CD1c-positive myeloid dendritic cell (primary cell): ENCODE data around the gene C2CD2.

ENCODE experiments used
- DNase-seq: peaks from one replicate; pipeline ENCODE4 v3.0.0-alpha.2; 2016; ENCODE audit errors: extremely low spot score

C2CD2 gene

GRCh38 chr21:41933313-41934079 is 20.3 kb downstream of the C2CD2 start:
- DNase-seq = peak; percentile 32

GRCh38 chr21:41932576-41933312 is 21.1 kb downstream of the C2CD2 start:
- peak; percentile 85 for DNase-seq

DNA sequence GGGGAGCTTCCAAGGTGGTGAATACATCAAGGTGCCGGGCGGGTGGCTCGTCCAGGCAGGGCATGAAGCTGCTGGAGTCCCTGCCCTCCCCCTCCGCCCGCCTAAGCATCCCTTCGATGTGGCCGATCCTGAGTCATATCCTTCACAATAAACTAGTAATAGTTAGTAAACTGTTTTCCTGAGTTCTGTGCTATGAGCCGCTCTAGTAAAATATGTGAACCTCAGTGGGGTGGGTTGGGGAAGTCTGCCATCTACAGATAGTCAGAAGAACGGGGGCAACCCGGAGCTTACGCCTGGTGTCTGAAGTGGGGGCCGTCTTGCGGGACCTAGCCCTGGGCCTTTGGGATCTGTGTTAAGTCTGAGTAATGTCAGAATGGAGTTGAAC is 21.6 kb downstream of the C2CD2 start:
- no peak for DNase-seq

DNA sequence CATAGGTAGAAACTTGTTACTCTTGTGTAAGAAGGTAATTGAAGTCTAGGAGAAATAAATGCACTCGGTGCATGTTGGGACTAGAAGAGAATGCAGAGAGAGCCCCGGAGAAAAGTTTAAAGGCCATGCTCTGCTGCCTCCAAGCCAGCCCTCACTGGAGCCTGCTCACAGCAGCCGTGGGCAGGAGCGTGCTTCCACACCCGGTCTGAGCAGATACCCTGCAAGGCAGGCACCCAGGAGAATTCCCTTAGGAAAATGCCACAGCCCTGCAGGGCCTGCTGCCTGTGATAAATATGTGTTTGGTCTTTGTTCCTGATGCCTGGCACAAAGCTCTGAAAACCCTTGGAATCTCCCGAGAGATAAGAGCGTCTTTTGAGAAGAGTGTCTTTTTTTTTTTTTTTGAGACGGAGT is 22.8 kb downstream of the C2CD2 start:
- DNase-seq = no peak

- peak; percentile 7 for DNase-seq
Measured at GRCh38 chr21:41929248-41929647, 24.6 kb downstream of the C2CD2 start.

GRCh38 chr21:41928621-41929220 is 25.1 kb downstream of the C2CD2 start:
- peak; percentile 88 for DNase-seq

GRCh38 chr21:41927727-41928409 is 25.9 kb downstream of the C2CD2 start:
- DNase-seq = peak; percentile 90

- no peak for DNase-seq
Measured at GRCh38 chr21:41926807-41927171, 27.0 kb downstream of the C2CD2 start.

DNA sequence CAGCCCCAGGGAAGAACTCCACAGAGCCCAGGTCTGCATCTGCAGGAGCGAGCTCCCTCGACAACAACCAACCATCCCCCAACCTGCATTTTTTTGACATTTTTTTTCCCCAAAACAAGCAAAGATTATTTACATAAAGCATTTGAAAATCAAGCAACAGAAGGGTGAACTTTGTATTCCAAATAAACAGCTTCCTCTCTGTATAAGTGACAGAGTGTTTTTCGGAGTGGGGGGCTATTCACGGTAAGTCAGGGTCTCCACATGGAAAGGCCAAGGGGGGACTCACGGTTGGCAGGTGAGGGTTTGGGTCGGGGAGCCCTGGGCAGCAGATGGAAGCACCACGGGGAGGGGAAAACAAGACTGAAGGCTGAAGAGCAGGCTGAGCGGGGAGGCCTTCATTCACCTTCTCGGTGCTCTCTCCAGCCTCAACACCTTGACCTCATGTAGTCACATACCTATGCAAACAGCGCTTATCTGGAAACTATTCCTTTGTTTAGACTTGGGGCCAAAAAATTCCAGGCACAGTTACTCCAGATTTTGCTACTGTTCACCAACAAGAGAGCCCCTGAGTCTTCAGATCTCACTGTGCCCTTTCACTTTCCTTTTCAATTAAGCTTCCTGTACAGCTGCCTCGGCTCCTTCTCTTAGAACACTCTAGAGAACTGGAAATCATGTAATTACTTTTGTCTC is 27.6 kb downstream of the C2CD2 start:
- peak; percentile 57 for DNase-seq

- no peak for DNase-seq
Measured at GRCh38 chr21:41925767-41926116, 28.1 kb downstream of the C2CD2 start.

- DNase-seq = no peak
Measured at GRCh38 chr21:41924368-41924754, 29.5 kb downstream of the C2CD2 start.

DNA sequence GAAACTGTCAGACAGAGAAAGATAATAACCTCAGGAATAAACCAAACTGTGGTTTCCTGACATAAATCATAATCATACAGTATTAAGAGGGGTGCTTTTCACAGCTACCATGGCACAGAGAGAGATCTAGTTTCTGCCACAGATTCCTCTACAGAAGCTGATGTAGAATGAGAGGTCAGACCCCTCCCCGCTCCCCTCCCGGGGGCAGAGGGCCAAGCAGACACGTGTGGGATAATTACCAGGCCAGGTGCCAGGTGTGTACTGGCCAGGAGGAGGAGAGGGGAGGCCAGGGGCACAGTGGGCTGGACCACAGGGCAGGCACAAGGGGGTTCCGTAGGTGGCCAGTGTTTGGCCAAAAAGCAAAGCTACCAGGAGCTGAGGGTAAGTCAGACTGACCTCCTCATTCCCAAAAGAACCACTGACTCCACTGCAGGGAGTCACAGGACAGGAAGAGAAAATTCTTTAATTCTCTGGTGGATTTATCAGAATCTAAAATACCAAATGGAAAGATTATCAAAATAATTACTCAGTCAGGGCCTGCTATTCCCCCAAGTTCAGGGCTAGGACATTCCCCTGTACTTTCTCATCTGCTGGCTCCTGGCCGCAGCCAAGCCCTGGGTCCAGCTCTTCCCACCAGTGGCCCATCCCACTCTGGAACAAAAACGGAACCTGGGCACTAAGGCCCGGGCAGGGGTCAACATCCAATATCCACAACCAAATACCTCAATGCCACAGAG is 30.0 kb downstream of the C2CD2 start:
- DNase-seq = no peak

DNA sequence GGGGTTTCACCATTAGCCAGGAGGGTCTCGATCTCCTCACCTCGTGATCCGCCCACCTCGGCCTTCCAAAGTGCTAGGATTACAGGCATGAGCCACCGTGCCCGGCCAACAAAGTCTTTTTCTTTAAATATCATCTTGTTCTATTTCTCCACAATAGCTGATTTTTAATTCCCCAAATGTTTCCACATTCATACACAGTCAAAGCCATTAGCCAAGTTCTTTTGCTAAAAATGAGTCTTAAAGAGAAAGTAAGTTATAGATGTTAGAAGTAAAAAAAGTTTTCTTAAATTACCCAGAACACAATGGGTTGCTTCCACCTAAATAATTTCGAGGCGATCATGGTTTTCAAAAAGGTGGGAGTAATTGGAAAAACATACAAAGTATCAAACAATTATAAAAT is 30.6 kb downstream of the C2CD2 start:
- DNase-seq = no peak

- peak; percentile 65 for DNase-seq
Measured at GRCh38 chr21:41921021-41921420, 32.8 kb downstream of the C2CD2 start.

- no peak for DNase-seq
Measured at GRCh38 chr21:41920476-41920875, 33.3 kb downstream of the C2CD2 start.

- DNase-seq = no peak
Measured at GRCh38 chr21:41919666-41920398, 34.0 kb downstream of the C2CD2 start.

- DNase-seq = no peak
Measured at GRCh38 chr21:41918561-41919358, 35.1 kb downstream of the C2CD2 start.

DNA sequence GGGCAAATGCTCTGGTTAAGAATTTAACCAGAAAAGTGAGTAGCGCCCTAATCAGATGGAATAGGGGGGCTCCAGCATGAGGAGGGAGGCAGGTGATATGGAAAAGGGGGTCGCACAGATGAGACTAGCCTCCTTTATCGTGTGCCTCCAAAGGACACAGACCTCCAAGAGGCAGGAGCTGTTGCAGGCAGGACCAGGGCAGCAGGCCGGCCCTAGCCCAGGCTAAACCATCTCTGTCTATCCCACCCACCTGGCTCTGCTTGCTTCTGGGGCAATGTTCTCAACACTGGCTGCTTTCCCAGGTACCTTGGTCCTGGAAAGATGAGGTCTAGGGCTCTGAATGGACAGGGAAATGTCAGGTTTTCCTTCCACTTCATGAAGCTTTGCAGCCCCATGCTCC is 36.3 kb downstream of the C2CD2 start:
- no peak for DNase-seq

GRCh38 chr21:41916888-41917433 is 36.9 kb downstream of the C2CD2 start:
- DNase-seq = no peak
